Uterus (tissue), 4 donors: ENCODE results near the gene ACSM4. TPM values are rescaled to one million over a fixed set of nuclear protein-coding genes. Genes with fewer than 3 reads are reported as not detected.
"Not testable (repeated sequence)": the region's sequence is repeated elsewhere in the genome, so short reads cannot be mapped to it uniquely, and the experiment has no call there.

Experiments
- DNase-seq, 2 donors: peaks; one replicate each; pipeline ENCODE4 v3.0.0-alpha.2; 2019 to 2020
- H3K27ac ChIP-seq, 2 donors: fragments of 200-600 bp; sonication (generic); 1 replicate in 1 of 2; 2 replicates in 1 of 2; pipeline ENCODE4 v1.5.1; 2016 to 2018
- H3K27me3 ChIP-seq, 2 donors: fragments of 200-600 bp; sonication (generic); one replicate each; pipeline ENCODE4 v1.5.1; 2018 to 2019; ENCODE audit warnings: control low read depth in 1 of 2
- H3K36me3 ChIP-seq, 2 donors: fragments of 200-600 bp; sonication (generic); one replicate each; pipeline ENCODE4 v1.5.1; 2019; ENCODE audit warnings: control low read depth in 1 of 2
- H3K4me1 ChIP-seq, 2 donors: fragments of 200-600 bp; sonication (generic); one replicate each; pipeline ENCODE4 v1.5.1; 2018 to 2019; ENCODE audit warnings: control low read depth in 1 of 2
- H3K4me3 ChIP-seq, 2 donors: fragments of 200-600 bp; sonication (generic); 1 replicate in 1 of 2; 2 replicates in 1 of 2; pipeline ENCODE4 v1.5.1; 2018 to 2019; ENCODE audit warnings: mild to moderate bottlenecking in 1 of 2
- H3K9me3 ChIP-seq, 2 donors: fragments of 200-600 bp; sonication (generic); one replicate each; pipeline ENCODE4 v1.5.1; 2019; ENCODE audit warnings: control low read depth in 1 of 2
- CTCF ChIP-seq, 4 experiments: fragments of 200-600 bp in 2 of 4; fragments of 450-650 bp in 2 of 4; sonication (generic) in 2 of 4; IDR thresholded peaks; one replicate each; pipeline ENCODE4 v1.5.1; 2016 to 2019; ENCODE audit warnings: antibody characterized with exemption in 4 of 4, mild to moderate bottlenecking in 2 of 4, moderate library complexity in 1 of 4
- POLR2A ChIP-seq, 2 donors: fragments of 450-650 bp; IDR thresholded peaks; one replicate each; pipeline ENCODE4 v1.6.1; 2016; ENCODE audit warnings: antibody characterized with exemption in 2 of 2, mild to moderate bottlenecking in 1 of 2, moderate library complexity in 1 of 2
- intact Hi-C: fragments of 100-400 bp; cut with DNase I; formaldehyde crosslinking; loops from one replicate; pipeline ENCODE4 v1.15.1; 2023; ENCODE audit warnings: low total_unique reads
- total RNA-seq, 4 donors: library from RNA; depleted of rRNA in 3 of 4; stranded (reverse); fragments of >200 nt in 3 of 4; gene quantifications; one replicate each; pipeline versions ENCODE4 v1.1.0 to v1.2.4, GENCODE V29; 2014 to 2023
- donor health status: DM: yes; HTN: yes; CAD: no.

Gene ACSM4
- total RNA-seq, 4 donors from 2014 or later = not detected

GRCh38 chr12:7271893-7272514 is 31.9 kb upstream of the ACSM4 start:
- no peak overlapping the region for H3K4me3 ChIP-seq
- no peaks in the 10 kb centered on the region for H3K36me3 ChIP-seq
- intact Hi-C loops = no loop called here
- no peaks in the 10 kb centered on the region for H3K27me3 ChIP-seq
- H3K27ac ChIP-seq = no peak overlapping the region
- DNase-seq = no peak
- H3K4me1 ChIP-seq = no peaks in the 10 kb centered on the region
- no peaks in the 10 kb centered on the region for H3K9me3 ChIP-seq
- no peak for TF ChIP-seq CTCF (IDR thresholded peaks at IDR 0.05)
- no peak for TF ChIP-seq POLR2A (IDR thresholded peaks at IDR 0.05)

GRCh38 chr12:7275482-7275881 is 28.4 kb upstream of the ACSM4 start:
- H3K27ac ChIP-seq, H3K4me3 ChIP-seq, intact Hi-C loops, H3K4me1 ChIP-seq, DNase-seq, H3K36me3 ChIP-seq, H3K27me3 ChIP-seq, H3K9me3 ChIP-seq: not testable (repeated sequence)

GRCh38 chr12:7282844-7283243 is 21.0 kb upstream of the ACSM4 start:
- TF ChIP-seq CTCF (IDR thresholded peaks at IDR 0.05) (no peak), POLR2A (IDR thresholded peaks at IDR 0.05) (no peak)
- Histone ChIP-seq H3K9me3 (no peaks in the 10 kb centered on the region), H3K27me3 (no peaks in the 10 kb centered on the region), H3K27ac (no peak overlapping the region), H3K4me1 (no peaks in the 10 kb centered on the region), H3K36me3 (no peaks in the 10 kb centered on the region), H3K4me3 (no peak overlapping the region)
- intact Hi-C loops = no loop called here
- no peak for DNase-seq

GRCh38 chr12:7289743-7290142 is 14.1 kb upstream of the ACSM4 start:
- no peak for TF ChIP-seq POLR2A (IDR thresholded peaks at IDR 0.05)
- TF ChIP-seq CTCF (IDR thresholded peaks at IDR 0.05) = no peak
- no peak for DNase-seq
- Histone ChIP-seq H3K4me1 (no peaks in the 10 kb centered on the region), H3K9me3 (no peaks in the 10 kb centered on the region), H3K27me3 (no peaks in the 10 kb centered on the region), H3K27ac (no peak overlapping the region), H3K36me3 (no peaks in the 10 kb centered on the region), H3K4me3 (no peak overlapping the region)
- intact Hi-C loops = no loop called here

- H3K27me3 ChIP-seq, intact Hi-C loops: not testable (repeated sequence)
Observed at GRCh38 chr12:7290588-7290987, 13.3 kb upstream of the ACSM4 start.

GRCh38 chr12:7292300-7292699 is 11.6 kb upstream of the ACSM4 start:
- TF ChIP-seq POLR2A (IDR thresholded peaks at IDR 0.05) (no peak), CTCF (IDR thresholded peaks at IDR 0.05) (no peak)
- no peak for DNase-seq
- no peaks in the 10 kb centered on the region for H3K36me3 ChIP-seq
- intact Hi-C loops = no loop called here
- no peaks in the 10 kb centered on the region for H3K9me3 ChIP-seq
- H3K27me3 ChIP-seq = no peaks in the 10 kb centered on the region
- no peak overlapping the region for H3K27ac ChIP-seq
- H3K4me3 ChIP-seq = no peak overlapping the region
- H3K4me1 ChIP-seq = no peaks in the 10 kb centered on the region

More at GRCh38 chr12:7290588-7290987, 13.3 kb upstream of the ACSM4 start:
- DNase-seq, H3K9me3 ChIP-seq, H3K4me1 ChIP-seq, H3K27ac ChIP-seq, H3K4me3 ChIP-seq, H3K36me3 ChIP-seq: not testable (repeated sequence)
